ENCODE measurements around the gene PRKCQ. TPM values are rescaled to one million over a fixed set of nuclear protein-coding genes. Genes with fewer than 3 reads are reported as not detected.

PRKCQ gene
- polyA plus RNA-seq, 2 donors = 0.62 to 0.69 TPM

DNA sequence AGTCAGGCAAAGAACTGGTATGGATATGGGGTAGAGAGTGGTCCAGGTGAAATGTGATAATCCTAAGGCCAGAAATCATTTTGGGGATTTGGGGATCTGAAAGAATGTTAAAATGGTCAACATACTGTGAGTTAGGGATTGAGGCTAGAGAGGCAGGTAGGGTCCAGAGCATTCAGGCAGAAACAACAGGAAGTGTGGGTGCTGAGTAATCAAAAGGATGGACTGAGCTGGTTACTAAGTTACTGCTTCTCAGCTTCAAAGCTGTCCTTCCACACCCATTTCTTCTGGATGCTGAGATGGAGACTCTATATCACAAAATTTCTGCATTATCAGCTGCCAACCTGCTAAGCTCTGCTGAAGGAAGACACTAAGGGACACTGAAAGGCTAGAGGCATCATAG lies 30.6 kb upstream of the PRKCQ start:
- no peaks in the 10 kb centered on the region for H3K36me3 ChIP-seq (ENCODE audit: control insufficient read depth in 2 of 2, insufficient read depth in 2 of 2, low read length in 1 of 2)
- H3K27me3 ChIP-seq (ENCODE audit: control insufficient read depth in 1 of 2, insufficient read depth in 2 of 2, low read length in 2 of 2) = no peaks in the 10 kb centered on the region
- H3K4me1 ChIP-seq (ENCODE audit: control insufficient read depth in 2 of 2, insufficient read depth in 2 of 2, low read length in 1 of 2) = no peaks in the 10 kb centered on the region
- no peaks in the 10 kb centered on the region for H3K9me3 ChIP-seq (ENCODE audit: control insufficient read depth in 2 of 2, insufficient read depth in 1 of 2, low read depth in 1 of 2, low read length in 1 of 2)
- H3K4me3 ChIP-seq (ENCODE audit: low read depth in 1 of 2, low read length in 2 of 2) = no peak overlapping the region
- no peak overlapping the region for H3K27ac ChIP-seq (ENCODE audit: low read depth in 2 of 2, low read length in 1 of 2)

DNA sequence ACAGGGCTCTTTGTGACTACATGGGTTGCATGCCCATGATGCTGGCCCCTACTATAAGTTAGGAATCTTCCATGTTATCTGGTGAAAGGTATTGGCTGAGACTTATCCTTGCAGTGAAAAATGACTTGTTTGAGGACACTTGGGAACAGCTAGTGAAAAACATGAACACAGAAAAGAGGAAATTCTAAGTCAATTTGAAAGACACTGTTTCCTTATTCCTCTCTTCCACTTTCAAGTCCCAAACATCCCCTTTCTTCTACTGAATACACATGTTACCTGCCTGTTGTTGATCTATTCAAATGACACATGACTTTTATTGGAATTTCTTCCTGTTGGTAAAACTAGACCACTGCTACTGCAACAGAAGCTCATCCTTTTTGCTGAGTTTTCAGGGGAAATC lies 29.5 kb upstream of the PRKCQ start:
- no peak overlapping the region for H3K27ac ChIP-seq (ENCODE audit: low read depth in 2 of 2, low read length in 1 of 2)
- no peak overlapping the region for H3K4me3 ChIP-seq (ENCODE audit: low read depth in 1 of 2, low read length in 2 of 2)
- no peaks in the 10 kb centered on the region for H3K9me3 ChIP-seq (ENCODE audit: control insufficient read depth in 2 of 2, insufficient read depth in 1 of 2, low read depth in 1 of 2, low read length in 1 of 2)
- no peaks in the 10 kb centered on the region for H3K36me3 ChIP-seq (ENCODE audit: control insufficient read depth in 2 of 2, insufficient read depth in 2 of 2, low read length in 1 of 2)
- H3K27me3 ChIP-seq (ENCODE audit: control insufficient read depth in 1 of 2, insufficient read depth in 2 of 2, low read length in 2 of 2) = no peaks in the 10 kb centered on the region
- no peaks in the 10 kb centered on the region for H3K4me1 ChIP-seq (ENCODE audit: control insufficient read depth in 2 of 2, insufficient read depth in 2 of 2, low read length in 1 of 2)

DNA sequence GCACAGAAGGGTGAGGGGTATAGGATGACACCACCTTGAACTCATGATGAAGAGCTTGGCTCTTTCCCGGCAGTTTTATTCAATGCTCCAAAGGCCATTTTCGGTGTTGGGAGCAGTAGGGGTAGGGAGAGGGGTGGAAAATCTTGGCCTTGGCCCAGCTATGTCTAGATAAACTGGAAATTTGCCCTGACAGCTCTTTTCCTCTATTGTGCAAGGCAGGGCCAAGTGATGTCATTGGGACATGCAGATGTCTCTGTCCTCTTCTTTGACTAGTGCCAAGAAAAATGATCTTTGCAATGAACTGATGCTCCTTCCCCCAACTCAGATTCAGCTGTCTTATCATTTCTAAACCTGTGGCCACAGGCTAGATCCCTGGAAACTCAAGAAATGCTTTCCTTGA lies 27.7 kb upstream of the PRKCQ start:
- Histone ChIP-seq H3K36me3 (ENCODE audit: control insufficient read depth in 2 of 2, insufficient read depth in 2 of 2, low read length in 1 of 2) (no peaks in the 10 kb centered on the region), H3K4me1 (ENCODE audit: control insufficient read depth in 2 of 2, insufficient read depth in 2 of 2, low read length in 1 of 2) (no peaks in the 10 kb centered on the region), H3K9me3 (ENCODE audit: control insufficient read depth in 2 of 2, insufficient read depth in 1 of 2, low read depth in 1 of 2, low read length in 1 of 2) (no peaks in the 10 kb centered on the region), H3K27me3 (ENCODE audit: control insufficient read depth in 1 of 2, insufficient read depth in 2 of 2, low read length in 2 of 2) (peaks cover 0 to 2% of the 10 kb centered on the region in 2 donors), H3K27ac (ENCODE audit: low read depth in 2 of 2, low read length in 1 of 2) (no peak overlapping the region), H3K4me3 (ENCODE audit: low read depth in 1 of 2, low read length in 2 of 2) (no peak overlapping the region)
- WGBS, 2 donors = 64 to 68% methylated on average over 2 of the region's 2 CpGs

DNA sequence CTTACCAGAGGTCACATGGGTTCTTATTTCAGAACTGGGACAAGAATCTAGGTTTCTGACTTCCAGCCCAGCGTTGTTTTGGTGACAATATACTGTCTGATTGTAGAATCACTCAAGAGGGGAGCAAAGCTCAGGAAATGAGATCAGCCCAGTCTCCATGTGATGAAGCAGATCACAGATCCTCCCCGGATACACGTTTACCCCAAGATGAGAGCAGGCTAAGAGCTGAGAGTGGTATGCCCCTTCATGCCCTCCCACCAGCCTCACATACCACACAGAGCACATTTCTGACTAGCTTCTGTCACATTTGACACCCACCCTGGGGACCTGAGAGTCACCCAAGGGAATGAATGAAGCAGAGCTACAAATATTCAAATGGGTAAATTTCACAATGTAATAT lies 27.1 kb upstream of the PRKCQ start:
- Histone ChIP-seq H3K36me3 (ENCODE audit: control insufficient read depth in 2 of 2, insufficient read depth in 2 of 2, low read length in 1 of 2) (no peaks in the 10 kb centered on the region), H3K9me3 (ENCODE audit: control insufficient read depth in 2 of 2, insufficient read depth in 1 of 2, low read depth in 1 of 2, low read length in 1 of 2) (no peaks in the 10 kb centered on the region), H3K4me1 (ENCODE audit: control insufficient read depth in 2 of 2, insufficient read depth in 2 of 2, low read length in 1 of 2) (no peaks in the 10 kb centered on the region), H3K4me3 (ENCODE audit: low read depth in 1 of 2, low read length in 2 of 2) (no peak overlapping the region), H3K27me3 (ENCODE audit: control insufficient read depth in 1 of 2, insufficient read depth in 2 of 2, low read length in 2 of 2) (peaks cover 0 to 2% of the 10 kb centered on the region in 2 donors), H3K27ac (ENCODE audit: low read depth in 2 of 2, low read length in 1 of 2) (no peak overlapping the region)
- 53 to 70% methylated on average over 3 of the region's 3 CpGs for WGBS, 2 donors

DNA sequence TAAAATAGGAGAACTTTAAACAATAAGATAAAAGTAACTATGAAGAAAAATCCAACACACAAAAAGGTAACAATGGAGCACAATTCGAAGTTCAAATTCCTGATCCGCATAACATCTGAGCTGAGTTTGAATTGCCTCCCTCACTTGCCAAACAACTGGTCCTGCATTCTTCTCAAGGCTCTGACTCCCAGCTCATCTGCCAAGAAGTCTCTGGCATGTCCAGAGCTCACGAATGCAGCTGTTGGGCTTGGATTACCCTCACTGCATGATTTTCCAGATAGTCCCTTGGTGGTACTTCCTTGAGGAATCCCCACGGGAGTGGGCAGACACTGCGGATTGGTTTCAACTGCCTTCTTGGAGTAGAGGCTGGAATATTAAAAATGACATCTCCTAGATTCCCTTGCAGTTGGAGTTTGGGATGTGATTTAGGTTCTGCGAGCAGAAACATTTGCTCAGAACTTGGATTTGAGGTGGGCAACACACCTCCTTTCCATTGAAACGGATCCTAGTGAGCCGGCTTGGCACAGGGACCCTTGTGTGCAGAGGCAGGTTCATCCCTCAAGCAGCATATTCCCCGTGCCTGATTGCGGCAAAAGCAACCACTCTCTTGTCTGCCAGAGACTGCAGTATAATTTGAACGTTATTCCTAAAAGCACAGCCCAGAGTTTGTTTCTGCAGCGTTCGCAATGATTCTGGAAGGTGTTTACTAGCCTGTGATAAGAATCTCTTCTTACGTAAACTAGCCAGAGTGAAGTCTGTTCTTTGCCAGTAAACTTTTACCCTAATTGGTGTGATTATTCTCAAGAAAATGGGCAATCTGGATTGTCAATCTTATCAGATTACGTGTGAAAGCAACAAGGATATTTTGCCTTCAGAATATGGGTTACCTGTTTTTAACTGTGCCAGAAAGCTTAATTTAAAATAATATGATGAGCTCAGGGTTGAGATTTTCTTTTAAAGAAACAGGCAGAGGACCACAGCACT lies 23.4 kb upstream of the PRKCQ start:
- no peaks in the 10 kb centered on the region for H3K36me3 ChIP-seq (ENCODE audit: control insufficient read depth in 2 of 2, insufficient read depth in 2 of 2, low read length in 1 of 2)
- no peak overlapping the region for H3K4me3 ChIP-seq (ENCODE audit: low read depth in 1 of 2, low read length in 2 of 2)
- WGBS, 2 donors = 71 to 73% methylated on average over 15 of the region's 15 CpGs
- no peaks in the 10 kb centered on the region for H3K4me1 ChIP-seq (ENCODE audit: control insufficient read depth in 2 of 2, insufficient read depth in 2 of 2, low read length in 1 of 2)
- H3K27me3 ChIP-seq (ENCODE audit: control insufficient read depth in 1 of 2, insufficient read depth in 2 of 2, low read length in 2 of 2) = peaks cover 0 to 2% of the 10 kb centered on the region in 2 donors
- peaks cover 0 to 2% of the 10 kb centered on the region in 2 donors for H3K9me3 ChIP-seq (ENCODE audit: control insufficient read depth in 2 of 2, insufficient read depth in 1 of 2, low read depth in 1 of 2, low read length in 1 of 2)
- H3K27ac ChIP-seq (ENCODE audit: low read depth in 2 of 2, low read length in 1 of 2) = no peak overlapping the region

DNA sequence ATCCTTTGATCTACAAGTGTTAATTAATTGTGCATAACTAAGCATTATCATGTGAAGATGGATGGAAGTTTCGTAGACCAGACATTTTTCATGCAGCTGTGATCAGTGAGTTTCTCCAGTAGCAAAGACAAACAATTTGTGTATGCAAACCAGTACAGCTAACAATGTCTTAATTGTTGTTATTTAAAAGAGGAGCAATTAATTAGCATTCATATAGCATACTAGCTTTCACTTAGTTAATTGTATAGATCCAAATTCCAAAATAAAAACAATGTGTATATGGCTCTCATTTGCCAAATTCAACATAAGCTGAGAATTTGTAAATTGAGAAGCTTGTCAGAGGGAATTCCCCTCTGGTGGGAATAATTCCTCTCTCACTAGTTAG lies 22.6 kb upstream of the PRKCQ start:
- Histone ChIP-seq H3K27me3 (ENCODE audit: control insufficient read depth in 1 of 2, insufficient read depth in 2 of 2, low read length in 2 of 2) (peaks cover 0 to 2% of the 10 kb centered on the region in 2 donors), H3K4me3 (ENCODE audit: low read depth in 1 of 2, low read length in 2 of 2) (no peak overlapping the region), H3K27ac (ENCODE audit: low read depth in 2 of 2, low read length in 1 of 2) (no peak overlapping the region), H3K4me1 (ENCODE audit: control insufficient read depth in 2 of 2, insufficient read depth in 2 of 2, low read length in 1 of 2) (no peaks in the 10 kb centered on the region), H3K36me3 (ENCODE audit: control insufficient read depth in 2 of 2, insufficient read depth in 2 of 2, low read length in 1 of 2) (no peaks in the 10 kb centered on the region), H3K9me3 (ENCODE audit: control insufficient read depth in 2 of 2, insufficient read depth in 1 of 2, low read depth in 1 of 2, low read length in 1 of 2) (peaks cover 0 to 2% of the 10 kb centered on the region in 2 donors)
- WGBS, 2 donors = 73 to 84% methylated on average over 1 of the region's 1 CpG

DNA sequence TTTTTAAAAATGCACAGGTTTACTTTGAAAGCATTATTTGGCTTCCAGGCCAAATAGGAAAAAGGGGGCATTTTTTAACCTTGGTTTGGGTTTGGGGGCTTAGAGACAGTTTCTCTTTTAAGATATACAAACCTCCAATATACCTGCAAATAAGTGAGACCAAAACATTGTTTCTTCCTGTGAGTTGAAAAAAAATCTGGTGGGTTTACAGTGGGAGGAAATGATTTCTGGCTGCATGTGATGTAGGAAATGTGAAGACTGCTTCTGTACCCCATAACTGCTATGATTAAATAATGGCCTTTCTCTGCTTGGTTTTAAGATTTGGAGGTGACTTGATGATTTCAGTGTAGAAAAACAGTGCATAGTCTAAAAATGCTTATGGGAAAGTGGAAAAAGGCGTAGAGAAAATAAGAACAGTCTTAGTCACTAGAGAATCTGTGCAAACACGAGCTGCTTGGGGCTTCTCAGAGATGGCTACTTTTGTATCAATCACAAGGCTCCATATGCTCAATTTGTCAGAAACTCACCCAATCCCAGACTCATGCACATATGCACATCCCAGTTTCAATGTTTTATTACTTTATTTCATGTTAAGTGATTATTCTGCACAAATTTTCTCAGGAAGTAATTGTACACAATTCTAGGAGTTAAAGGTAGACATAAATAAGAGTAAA lies 22.1 kb upstream of the PRKCQ start:
- Histone ChIP-seq H3K27ac (ENCODE audit: low read depth in 2 of 2, low read length in 1 of 2) (no peak overlapping the region), H3K4me1 (ENCODE audit: control insufficient read depth in 2 of 2, insufficient read depth in 2 of 2, low read length in 1 of 2) (no peaks in the 10 kb centered on the region), H3K27me3 (ENCODE audit: control insufficient read depth in 1 of 2, insufficient read depth in 2 of 2, low read length in 2 of 2) (peaks cover 0 to 2% of the 10 kb centered on the region in 2 donors), H3K4me3 (ENCODE audit: low read depth in 1 of 2, low read length in 2 of 2) (no peak overlapping the region), H3K9me3 (ENCODE audit: control insufficient read depth in 2 of 2, insufficient read depth in 1 of 2, low read depth in 1 of 2, low read length in 1 of 2) (peaks cover 0 to 2% of the 10 kb centered on the region in 2 donors), H3K36me3 (ENCODE audit: control insufficient read depth in 2 of 2, insufficient read depth in 2 of 2, low read length in 1 of 2) (no peaks in the 10 kb centered on the region)
- 79 to 91% methylated on average over 2 of the region's 2 CpGs for WGBS, 2 donors

DNA sequence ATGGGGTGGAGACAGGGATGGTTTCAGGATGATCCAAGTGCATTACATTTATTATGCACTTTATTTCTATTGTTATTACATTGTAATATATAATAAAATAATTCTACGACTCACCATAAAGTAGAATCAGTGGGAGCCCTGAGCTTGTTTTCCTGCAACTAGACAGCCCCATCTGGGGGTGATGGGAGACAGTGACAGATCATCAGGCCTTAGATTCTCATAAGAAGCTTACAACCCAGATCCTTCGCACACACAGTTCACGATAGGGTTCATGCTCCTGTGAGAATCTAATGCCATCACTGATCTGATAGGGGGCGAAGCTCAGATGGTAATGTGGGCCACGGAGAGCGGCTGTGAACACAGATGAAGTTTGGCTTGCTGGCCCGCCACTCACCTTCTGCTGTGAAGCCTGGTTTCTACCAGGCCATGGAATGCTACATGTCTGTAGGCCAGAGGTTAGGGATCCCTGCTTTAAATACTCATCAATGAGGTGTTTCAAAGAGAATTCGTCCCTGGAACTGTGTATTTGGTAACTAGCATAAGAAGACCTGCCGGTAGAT lies 21.2 kb upstream of the PRKCQ start:
- WGBS, 2 donors = 84% methylated on average over 9 of the region's 9 CpGs

DNA sequence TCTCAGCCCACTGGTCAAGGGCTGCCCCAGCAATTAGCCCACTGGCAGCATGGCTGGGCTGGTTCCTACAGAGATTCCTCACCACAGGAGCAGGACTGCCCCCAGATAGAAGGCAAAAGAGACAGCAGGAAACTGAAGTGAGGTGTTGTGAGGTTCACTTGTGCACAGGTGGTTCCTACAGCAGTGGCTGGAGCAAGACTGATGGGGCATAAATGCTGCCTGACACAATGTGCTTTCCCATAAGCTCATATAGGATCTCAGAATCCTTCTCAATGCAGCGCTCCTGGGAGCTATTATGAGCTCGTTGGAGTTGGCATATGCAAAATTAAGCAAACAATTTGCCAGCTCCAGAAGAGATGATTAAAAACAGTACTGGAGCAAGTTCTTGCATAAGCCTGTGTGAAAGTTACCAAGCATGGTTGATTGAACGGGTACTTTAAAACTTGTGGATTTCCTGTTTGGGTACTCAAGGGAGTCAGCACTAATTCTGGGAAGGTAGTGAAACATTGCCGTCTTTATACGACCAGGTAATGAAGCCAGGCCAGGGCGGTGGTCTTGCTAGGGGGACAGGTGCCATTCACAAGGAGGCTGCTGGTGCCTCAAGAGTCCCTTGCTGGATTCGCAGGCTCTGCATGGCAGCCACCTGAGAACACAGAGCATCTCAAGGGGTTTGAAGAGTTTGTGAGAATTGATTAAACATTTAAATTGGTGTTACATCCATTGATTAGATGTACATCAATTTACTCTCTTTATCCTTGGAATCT lies 20.3 kb upstream of the PRKCQ start:
- H3K4me1 ChIP-seq (ENCODE audit: control insufficient read depth in 2 of 2, insufficient read depth in 2 of 2, low read length in 1 of 2) = no peaks in the 10 kb centered on the region
- no peak overlapping the region for H3K4me3 ChIP-seq (ENCODE audit: low read depth in 1 of 2, low read length in 2 of 2)
- H3K36me3 ChIP-seq (ENCODE audit: control insufficient read depth in 2 of 2, insufficient read depth in 2 of 2, low read length in 1 of 2) = no peaks in the 10 kb centered on the region
- peaks cover 0 to 2% of the 10 kb centered on the region in 2 donors for H3K9me3 ChIP-seq (ENCODE audit: control insufficient read depth in 2 of 2, insufficient read depth in 1 of 2, low read depth in 1 of 2, low read length in 1 of 2)
- H3K27ac ChIP-seq (ENCODE audit: low read depth in 2 of 2, low read length in 1 of 2) = no peak overlapping the region
- H3K27me3 ChIP-seq (ENCODE audit: control insufficient read depth in 1 of 2, insufficient read depth in 2 of 2, low read length in 2 of 2) = peaks cover 0 to 2% of the 10 kb centered on the region in 2 donors
- 81 to 84% methylated on average over 7 of the region's 7 CpGs for WGBS, 2 donors

More for the DNA sequence above, 21.2 kb upstream of the PRKCQ start:
- Histone ChIP-seq H3K4me1 (ENCODE audit: control insufficient read depth in 2 of 2, insufficient read depth in 2 of 2, low read length in 1 of 2) (no peaks in the 10 kb centered on the region), H3K27me3 (ENCODE audit: control insufficient read depth in 1 of 2, insufficient read depth in 2 of 2, low read length in 2 of 2) (peaks cover 0 to 2% of the 10 kb centered on the region in 2 donors), H3K36me3 (ENCODE audit: control insufficient read depth in 2 of 2, insufficient read depth in 2 of 2, low read length in 1 of 2) (no peaks in the 10 kb centered on the region), H3K27ac (ENCODE audit: low read depth in 2 of 2, low read length in 1 of 2) (no peak overlapping the region), H3K4me3 (ENCODE audit: low read depth in 1 of 2, low read length in 2 of 2) (no peak overlapping the region), H3K9me3 (ENCODE audit: control insufficient read depth in 2 of 2, insufficient read depth in 1 of 2, low read depth in 1 of 2, low read length in 1 of 2) (peaks cover 0 to 2% of the 10 kb centered on the region in 2 donors)
